Measurements from ENCODE around the gene TBC1D1.

TBC1D1 gene

DNA sequence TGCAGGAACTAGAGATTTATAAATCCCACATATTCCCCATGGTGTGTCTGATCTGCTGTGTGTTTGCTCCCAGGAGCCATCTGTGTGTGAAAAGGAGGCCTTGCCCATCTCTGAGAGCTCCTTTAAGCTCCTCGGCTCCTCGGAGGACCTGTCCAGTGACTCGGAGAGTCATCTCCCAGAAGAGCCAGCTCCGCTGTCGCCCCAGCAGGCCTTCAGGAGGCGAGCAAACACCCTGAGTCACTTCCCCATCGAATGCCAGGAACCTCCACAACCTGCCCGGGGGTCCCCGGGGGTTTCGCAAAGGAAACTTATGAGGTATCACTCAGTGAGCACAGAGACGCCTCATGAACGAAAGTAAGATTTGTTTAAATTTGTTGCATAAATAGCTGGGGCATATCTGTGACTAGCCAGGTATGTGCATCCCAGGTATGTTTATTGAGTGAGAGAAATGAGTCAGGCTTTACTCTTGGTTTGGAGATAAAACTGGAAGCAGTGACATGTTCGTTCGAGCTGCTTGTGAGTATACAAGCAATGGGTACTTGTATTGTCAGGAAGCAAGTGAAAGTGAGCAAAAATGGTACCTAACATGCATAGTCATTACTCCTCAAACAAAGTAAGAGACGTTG lies 158.8 kb downstream of the TBC1D1 start:
- no peak for DNase-seq (ENCODE audit: low read depth, low spot score)

DNA sequence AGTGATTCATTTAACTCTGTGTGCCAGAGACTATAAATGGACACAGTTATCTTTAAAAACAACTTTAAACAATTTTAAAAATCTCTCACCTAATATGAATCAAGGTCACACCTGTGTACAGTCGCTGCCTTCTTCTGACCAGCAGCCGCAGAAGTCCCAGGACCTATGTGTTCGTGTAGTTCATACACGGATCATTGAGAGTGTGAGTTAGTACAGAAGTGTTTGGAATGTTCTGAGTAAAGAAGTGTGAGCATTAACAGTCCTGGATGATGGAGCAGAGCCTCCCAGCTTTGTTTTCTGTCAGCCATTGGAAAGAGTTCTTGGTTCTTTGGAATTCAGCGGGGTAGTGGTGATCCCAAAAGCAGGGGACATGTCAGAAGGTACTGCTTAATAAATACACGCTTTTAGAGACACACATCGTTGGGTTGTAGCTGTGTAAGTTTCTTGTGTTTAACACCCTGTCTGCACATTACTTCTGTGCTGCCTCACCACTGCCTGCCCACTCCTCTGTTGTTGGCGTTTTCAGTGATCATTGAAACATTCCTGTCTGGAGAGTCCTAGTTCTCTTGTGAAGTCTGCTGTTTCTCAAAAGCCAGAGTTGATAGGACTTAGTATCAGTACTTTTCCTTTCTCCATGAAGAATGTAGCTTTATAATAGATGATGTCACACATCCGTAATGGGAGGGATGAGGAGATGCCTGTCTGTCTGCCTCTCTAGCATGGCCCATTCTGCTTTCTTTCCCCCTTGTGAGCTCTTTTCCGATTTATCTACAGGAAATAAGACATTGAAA lies 159.9 kb downstream of the TBC1D1 start:
- no peak for DNase-seq (ENCODE audit: low read depth, low spot score)

DNA sequence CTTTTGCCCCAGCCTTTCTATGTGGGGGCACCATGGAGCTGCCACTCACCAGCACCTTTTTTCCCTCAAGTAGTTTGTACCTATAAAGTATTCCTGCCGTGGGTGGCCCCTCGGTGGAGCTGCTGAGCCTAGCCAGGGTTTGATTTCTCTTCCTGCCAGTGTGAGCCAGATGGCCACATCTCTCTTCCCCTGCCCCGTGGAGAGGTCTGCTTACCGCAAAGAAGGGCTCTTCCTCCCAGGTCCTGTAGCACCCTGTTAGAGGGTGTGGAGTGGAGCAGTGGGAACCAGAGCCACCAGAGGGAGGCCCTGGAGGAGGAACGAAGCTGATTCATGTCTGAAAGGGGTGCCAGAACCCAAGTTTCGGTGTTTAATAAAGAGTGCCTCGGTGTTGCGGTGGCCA lies 164.7 kb downstream of the TBC1D1 start:
- DNase-seq (ENCODE audit: low read depth, low spot score) = no peak

DNA sequence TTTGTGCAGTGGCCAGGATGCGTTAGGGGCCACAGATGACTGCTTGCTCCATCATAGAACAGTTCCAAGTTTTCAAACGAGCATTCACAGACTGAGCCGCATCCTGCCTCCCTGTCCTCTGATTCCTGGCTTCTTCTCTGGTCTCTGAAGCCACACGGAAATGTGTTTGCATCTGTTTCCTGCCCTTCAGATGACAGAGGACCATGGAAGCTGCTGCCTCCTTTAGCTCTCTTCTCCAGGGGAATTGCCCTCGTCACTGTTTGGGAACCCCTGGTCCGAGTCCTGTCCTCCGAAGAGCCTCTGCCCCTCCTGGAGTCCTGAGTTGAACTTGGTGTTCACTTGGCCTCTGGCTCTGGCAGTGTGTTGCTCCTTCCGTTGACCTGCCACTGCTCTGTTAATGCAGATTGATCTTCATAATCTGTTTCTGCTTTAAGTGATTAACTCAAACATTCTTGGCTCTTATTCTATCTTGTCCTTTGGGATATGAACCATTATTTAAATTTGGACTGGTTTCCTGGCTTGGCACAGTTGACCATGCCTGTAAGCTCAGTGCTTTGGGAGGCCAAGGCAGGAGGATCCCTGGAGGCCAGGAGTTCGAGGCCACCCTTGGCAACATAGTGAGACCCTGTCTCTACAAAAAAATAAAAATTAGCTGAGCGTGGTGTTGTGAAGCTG lies 165.3 kb downstream of the TBC1D1 start:
- no peak for DNase-seq (ENCODE audit: low read depth, low spot score)

DNA sequence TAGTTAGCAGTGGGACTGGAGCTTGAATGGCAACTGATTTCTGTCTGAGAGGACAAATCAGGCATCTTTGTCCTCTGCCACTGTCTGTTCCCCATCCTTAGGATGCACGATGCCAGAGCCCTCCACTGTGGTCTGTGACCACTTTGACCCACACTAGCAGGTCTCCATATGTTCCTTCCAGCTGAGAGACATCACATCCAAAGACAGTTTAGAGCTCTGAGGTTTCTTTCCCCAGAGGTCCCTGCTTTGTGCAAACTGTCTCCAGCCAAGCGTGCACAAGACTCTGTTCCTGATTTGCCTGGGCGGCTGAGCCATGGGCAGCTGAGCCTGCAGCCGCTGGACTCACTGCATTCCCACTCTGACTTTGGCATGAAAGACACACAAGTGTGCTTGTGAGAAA lies 167.3 kb downstream of the TBC1D1 start:
- no peak for DNase-seq (ENCODE audit: low read depth, low spot score)

DNA sequence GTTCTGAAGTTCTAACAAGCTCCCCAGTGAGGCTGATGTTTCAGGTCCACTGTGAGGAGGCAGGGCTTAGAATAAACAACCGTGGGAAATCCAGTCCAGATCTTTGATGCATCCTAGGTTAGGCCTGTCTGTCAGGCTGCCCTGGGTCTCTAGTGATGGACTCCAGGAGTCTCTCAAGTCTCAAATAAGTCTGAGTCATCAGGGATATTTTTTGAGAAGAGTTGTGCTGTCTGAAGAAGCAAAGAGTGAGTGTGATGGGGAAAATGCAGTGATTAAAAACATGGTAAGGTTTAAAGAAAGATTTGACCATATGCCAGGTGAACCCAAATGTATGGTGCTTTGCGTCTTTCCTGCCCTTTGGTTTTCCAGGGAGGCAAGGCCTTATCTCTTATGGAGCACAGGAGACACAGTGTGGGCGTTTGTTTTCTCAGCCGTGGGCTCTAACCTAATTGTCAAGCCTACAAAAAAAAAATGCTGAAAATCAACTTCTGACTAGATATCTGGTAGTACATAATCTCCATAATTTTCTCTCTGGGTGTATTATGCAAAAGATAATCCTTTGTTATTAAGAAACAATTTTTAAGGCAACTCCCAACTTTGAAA lies 170.0 kb downstream of the TBC1D1 start:
- no peak for DNase-seq (ENCODE audit: low read depth, low spot score)

- DNase-seq (ENCODE audit: low read depth, low spot score) = peak; percentile 50
Observed at GRCh38 chr4:38062088-38062775, 171.3 kb downstream of the TBC1D1 start.

- no peak for DNase-seq (ENCODE audit: low read depth, low spot score)
Observed at GRCh38 chr4:38062776-38063097, 171.9 kb downstream of the TBC1D1 start.

GRCh38 chr4:38065176-38065575 lies 174.3 kb downstream of the TBC1D1 start:
- DNase-seq (ENCODE audit: low read depth, low spot score) = no peak

GRCh38 chr4:38065900-38066299 lies 175.0 kb downstream of the TBC1D1 start:
- no peak for DNase-seq (ENCODE audit: low read depth, low spot score)

DNA sequence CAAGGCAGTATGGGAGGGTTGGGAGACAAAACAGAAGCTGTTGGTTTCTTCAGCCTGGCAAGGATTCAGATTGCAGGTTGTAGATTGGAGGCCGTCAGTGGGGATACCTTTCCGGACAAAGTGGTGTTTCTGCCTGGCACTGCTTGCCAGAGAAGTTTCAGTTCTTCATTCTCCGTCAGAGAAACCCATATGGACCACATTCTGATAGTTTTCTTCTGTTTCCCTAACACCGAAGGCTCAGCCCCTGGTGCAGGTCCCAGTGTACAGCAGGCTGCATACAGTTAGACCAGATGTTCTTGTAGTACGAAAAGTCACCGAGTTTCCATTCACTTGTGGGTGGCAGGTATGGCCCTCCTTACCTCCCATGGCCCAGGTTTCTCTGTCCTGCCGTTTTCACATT lies 176.6 kb downstream of the TBC1D1 start:
- DNase-seq (ENCODE audit: low read depth, low spot score) = no peak

- no peak for DNase-seq (ENCODE audit: low read depth, low spot score)
Observed at GRCh38 chr4:38068107-38068506, 177.2 kb downstream of the TBC1D1 start.

GRCh38 chr4:38069271-38069760 lies 178.4 kb downstream of the TBC1D1 start:
- no peak for DNase-seq (ENCODE audit: low read depth, low spot score)

DNA sequence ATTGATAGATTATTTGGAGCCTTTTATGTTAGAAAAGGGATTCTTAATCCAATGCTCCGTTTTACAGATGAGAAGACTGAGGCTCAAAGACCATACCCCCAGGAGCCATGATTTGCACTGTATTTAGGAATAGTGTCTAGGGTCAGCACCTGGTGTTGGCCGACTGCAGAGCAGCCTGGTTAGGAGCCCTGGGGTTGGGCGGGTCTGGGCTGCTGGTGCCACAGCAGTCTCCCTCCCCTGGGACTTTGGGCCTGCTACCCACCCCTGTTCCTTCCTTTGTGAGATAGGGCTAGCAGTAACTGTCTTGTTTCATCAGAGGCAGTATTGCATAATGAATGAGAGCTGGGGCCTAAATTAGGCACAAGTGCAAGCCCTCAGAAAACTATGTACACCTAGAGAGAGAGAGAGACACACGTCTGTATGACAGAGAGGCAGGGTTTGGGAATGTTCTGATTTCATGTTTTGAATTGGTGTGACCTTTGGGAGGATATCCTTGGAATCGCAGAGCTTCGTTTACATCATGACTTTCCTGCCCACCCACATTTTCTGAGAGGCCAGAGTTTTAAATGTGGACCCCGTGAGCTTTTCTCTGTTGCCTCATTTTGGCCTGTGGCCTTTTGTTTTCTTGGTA lies 181.0 kb downstream of the TBC1D1 start:
- no peak for DNase-seq (ENCODE audit: low read depth, low spot score)

DNA sequence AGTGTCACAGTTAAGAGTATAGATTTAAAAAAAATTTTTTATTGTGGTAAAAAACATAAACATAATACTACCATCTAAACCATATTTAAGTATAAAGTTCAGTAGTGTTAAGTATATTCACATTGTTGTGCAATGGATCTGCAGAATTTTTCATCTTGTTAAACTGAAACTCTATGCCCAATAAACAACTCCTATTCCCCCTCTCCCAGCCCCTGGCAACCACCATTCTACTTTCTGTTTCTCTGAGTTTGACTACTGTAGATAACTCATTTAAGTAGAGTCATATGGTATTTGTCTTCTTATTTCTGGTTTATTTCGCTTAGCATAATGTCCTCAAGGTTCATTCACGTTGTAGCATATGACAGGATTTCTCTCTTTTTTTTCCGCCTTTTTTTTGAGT lies 181.7 kb downstream of the TBC1D1 start:
- DNase-seq (ENCODE audit: low read depth, low spot score) = no peak

DNA sequence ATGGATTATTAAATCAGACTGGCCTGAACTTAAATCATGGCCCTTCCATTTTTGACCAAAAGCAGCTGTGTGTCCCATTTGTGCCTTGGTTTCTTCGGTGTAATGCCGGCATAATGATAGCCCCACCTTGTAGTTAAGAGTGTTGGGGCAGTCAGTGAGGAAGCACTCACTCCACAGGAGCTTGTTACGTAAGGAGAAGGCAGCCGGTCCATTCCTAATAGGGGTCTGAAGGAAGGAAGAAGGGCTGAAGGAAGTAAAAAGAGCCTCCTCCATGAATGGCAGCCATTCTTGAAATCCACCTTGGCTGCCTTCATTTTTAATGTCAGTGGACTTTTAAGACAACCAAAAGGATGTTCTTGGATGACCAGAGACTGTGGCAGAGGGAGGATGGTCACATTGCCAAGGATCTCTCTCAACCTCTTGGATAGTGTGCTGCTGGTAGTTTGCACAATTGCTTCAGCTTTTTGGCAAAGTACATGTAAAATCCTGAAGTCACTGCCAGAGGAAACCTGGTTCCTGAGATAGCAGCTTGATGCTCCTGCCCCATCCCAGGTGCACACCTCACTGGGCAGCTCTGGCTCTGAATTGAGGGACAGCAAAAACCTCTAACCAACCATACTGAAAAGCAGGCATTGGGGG lies 182.8 kb downstream of the TBC1D1 start:
- no peak for DNase-seq (ENCODE audit: low read depth, low spot score)

GRCh38 chr4:38075370-38076152 lies 184.7 kb downstream of the TBC1D1 start:
- DNase-seq (ENCODE audit: low read depth, low spot score) = no peak

DNA sequence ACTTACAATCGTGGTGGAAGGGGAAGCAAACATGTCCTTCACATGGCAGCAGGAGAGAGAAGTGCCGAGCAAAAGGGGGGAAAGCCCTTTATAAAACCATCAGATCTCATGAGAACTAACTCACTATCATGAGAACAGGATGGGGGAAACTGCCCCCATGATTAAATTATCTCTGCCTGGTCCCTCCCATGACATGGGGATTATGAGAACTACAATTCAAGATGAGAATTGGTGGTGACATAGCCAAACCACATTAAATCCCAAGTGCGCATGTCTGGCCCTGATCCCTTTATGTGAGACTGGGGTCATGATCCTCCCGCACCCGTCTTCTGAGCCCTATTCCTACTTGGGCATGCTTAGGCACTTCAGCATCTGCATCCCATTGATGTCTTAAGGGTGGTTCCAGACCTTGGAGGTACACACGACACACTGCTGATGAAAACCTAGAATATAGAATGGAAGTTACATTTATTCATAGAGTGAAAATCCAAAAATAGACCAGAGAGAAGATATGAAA lies 185.3 kb downstream of the TBC1D1 start:
- no peak for DNase-seq (ENCODE audit: low read depth, low spot score)

DNA sequence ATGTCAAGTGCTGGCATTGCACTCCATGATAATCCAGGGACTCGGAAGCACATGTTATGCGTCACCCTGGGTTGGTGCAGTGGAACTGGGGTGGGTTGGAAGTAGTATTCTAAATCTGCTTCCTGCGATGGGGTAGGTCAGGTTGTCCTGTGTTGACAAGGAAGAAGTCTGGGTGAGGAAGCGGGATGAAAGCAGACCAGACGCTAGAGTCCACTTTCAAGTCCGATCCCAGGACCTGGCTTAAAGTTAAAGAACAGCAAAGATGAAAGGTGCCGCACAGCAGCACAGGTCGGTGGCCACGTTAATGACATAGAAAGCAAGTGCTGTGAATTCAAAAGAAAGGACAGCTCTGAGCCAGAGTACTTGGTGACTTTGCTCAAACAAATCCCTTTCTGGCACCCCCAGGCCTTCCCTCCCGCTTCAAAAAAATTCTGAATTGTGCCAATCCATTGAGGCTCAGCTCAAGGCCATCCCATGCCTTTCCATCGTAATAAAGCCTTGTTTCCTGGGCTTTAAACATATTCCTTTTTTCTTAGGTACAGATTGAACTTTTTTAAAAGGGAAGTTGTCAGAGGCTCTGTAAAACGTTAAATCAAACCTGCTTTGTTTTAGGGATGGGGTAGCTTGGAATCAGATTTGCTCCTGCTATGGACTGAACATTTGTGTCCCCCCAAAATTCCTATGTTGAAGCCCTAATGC lies 187.1 kb downstream of the TBC1D1 start:
- no peak for DNase-seq (ENCODE audit: low read depth, low spot score)

Measured in activated CD4-positive, CD25-positive, alpha-beta regulatory T cell treated with anti-CD3 and anti-CD28 coated beads, Interleukin-2, amount 50 U/mL, for 16 hours (primary cell).